GM12801 (cell line): ENCODE data around the gene DNAH7.

Source experiments
- CTCF ChIP-seq: IDR thresholded peaks from one replicate; pipeline ENCODE4 v1.5.1; 2011; ENCODE audit warnings: control low read depth; ENCODE audit not compliant: insufficient read length; ENCODE audit errors: extremely low read depth

DNAH7 gene

GRCh38 chr2:195820373-195820772 is 248.3 kb downstream of the DNAH7 start:
- TF ChIP-seq CTCF = no peak

GRCh38 chr2:195819276-195819675 is 249.4 kb downstream of the DNAH7 start:
- TF ChIP-seq CTCF = no peak

DNA sequence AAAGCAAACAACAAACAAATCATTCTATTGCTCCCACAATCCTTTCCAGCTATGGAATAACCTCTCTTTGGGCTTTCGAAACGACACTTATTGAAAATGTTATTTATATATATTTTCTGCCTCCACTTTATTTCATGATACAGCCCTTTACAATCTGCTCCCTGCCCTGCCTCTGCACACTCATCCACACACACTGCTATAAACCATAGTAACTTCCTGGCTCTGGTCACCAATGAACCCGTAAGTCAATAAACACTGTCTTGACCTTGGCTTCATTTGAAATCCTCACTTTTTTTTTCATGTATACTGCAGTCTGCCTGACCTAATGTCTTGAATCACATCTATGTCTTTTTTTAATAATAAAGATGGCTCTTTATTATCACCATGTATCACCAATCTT is 250.1 kb downstream of the DNAH7 start:
- TF ChIP-seq CTCF = no peak

DNA sequence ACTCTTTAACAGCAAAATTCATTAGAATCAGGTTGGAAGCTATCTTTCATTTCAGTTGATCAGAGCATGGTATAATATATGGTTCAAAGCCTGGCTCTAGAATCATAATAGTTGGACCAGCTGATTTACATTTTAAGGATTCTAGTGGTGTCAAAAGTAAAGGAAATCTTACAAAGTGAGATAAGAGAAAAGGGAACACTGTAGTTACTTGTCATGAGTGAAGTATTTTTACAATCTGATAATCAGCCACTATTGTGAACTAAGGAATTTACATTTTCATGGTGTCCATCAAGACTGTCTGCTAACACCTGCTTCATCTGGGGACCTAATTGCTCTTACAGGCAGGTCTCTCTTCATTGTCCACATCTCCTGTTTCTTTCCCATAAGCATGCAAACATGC is 250.5 kb downstream of the DNAH7 start:
- TF ChIP-seq CTCF = no peak

GRCh38 chr2:195815083-195815482 is 253.6 kb downstream of the DNAH7 start:
- no peak for TF ChIP-seq CTCF

DNA sequence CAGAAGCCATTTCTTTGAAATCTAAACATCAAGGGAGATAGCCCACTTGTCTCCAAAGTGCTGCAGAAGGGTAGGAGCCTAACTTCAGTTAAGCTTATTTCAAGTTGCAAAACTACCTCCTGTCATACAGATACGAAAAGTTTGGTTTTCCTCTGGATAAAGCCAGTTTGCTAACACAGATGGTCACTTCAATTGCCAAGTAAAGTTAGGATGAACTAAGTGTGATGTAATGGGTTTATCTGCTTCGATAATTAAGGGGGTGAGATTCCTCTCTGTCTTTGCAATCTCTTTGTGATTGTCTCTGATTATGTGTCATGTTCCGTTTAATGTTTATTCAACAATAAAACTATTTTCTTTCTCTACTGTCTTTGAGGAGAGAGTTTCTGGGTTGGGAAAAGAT is 255.2 kb downstream of the DNAH7 start:
- TF ChIP-seq CTCF = no peak

- TF ChIP-seq CTCF = no peak
Measured at GRCh38 chr2:195810340-195811098, 258.1 kb downstream of the DNAH7 start.

- TF ChIP-seq CTCF = no peak
Measured at GRCh38 chr2:195808189-195808588, 260.4 kb downstream of the DNAH7 start.
